Measurements from ENCODE around the gene ZBTB24.
A peak's percentile ranks its signal among the peaks of the same experiment; 100 is the strongest.

ZBTB24 gene

GRCh38 chr6:109498936-109499335 is 15.9 kb upstream of the ZBTB24 start:
- Histone ChIP-seq H3K36me3 (ENCODE audit: control insufficient read depth in 2 of 2, insufficient read depth in 2 of 2, low read length in 2 of 2) (no peaks in the 10 kb centered on the region), H3K27me3 (ENCODE audit: control insufficient read depth in 1 of 2, insufficient read depth in 2 of 2, low read length in 2 of 2) (peaks cover 0 to 2% of the 10 kb centered on the region in 2 donors), H3K4me1 (ENCODE audit: control insufficient read depth, insufficient read depth, low read length) (no peaks in the 10 kb centered on the region), H3K9ac (ENCODE audit: low read length in 2 of 2) (no peak overlapping the region), H3K27ac (ENCODE audit: low read length) (no peak overlapping the region), H3K9me3 (ENCODE audit: control insufficient read depth in 2 of 2, low read length in 2 of 2) (no peaks in the 10 kb centered on the region), H3K4me3 (ENCODE audit: low read length in 2 of 2) (no peak overlapping the region)

GRCh38 chr6:109498052-109498451 is 15.0 kb upstream of the ZBTB24 start:
- H3K4me3 ChIP-seq (ENCODE audit: low read length in 2 of 2): no peak overlapping the region
- H3K27ac ChIP-seq (ENCODE audit: low read length): no peak overlapping the region
- H3K9me3 ChIP-seq (ENCODE audit: control insufficient read depth in 2 of 2, low read length in 2 of 2): no peaks in the 10 kb centered on the region
- H3K27me3 ChIP-seq (ENCODE audit: control insufficient read depth in 1 of 2, insufficient read depth in 2 of 2, low read length in 2 of 2): no peaks in the 10 kb centered on the region
- no peaks in the 10 kb centered on the region for H3K4me1 ChIP-seq (ENCODE audit: control insufficient read depth, insufficient read depth, low read length)
- H3K9ac ChIP-seq (ENCODE audit: low read length in 2 of 2): no peak overlapping the region
- H3K36me3 ChIP-seq (ENCODE audit: control insufficient read depth in 2 of 2, insufficient read depth in 2 of 2, low read length in 2 of 2): no peaks in the 10 kb centered on the region

- Histone ChIP-seq H3K4me3 (ENCODE audit: low read length in 2 of 2) (no peak overlapping the region), H3K27me3 (ENCODE audit: control insufficient read depth in 1 of 2, insufficient read depth in 2 of 2, low read length in 2 of 2) (no peaks in the 10 kb centered on the region), H3K4me1 (ENCODE audit: control insufficient read depth, insufficient read depth, low read length) (no peaks in the 10 kb centered on the region), H3K36me3 (ENCODE audit: control insufficient read depth in 2 of 2, insufficient read depth in 2 of 2, low read length in 2 of 2) (no peaks in the 10 kb centered on the region), H3K9ac (ENCODE audit: low read length in 2 of 2) (no peak overlapping the region), H3K9me3 (ENCODE audit: control insufficient read depth in 2 of 2, low read length in 2 of 2) (no peaks in the 10 kb centered on the region), H3K27ac (ENCODE audit: low read length) (no peak overlapping the region)
These were observed 13.2 kb upstream of the ZBTB24 start for GRCh38 chr6:109496036-109496772.

GRCh38 chr6:109493865-109494264 is 10.8 kb upstream of the ZBTB24 start:
- Histone ChIP-seq H3K27ac (ENCODE audit: low read length) (no peak overlapping the region), H3K4me1 (ENCODE audit: control insufficient read depth, insufficient read depth, low read length) (no peaks in the 10 kb centered on the region), H3K4me3 (ENCODE audit: low read length in 2 of 2) (no peak overlapping the region), H3K36me3 (ENCODE audit: control insufficient read depth in 2 of 2, insufficient read depth in 2 of 2, low read length in 2 of 2) (no peaks in the 10 kb centered on the region), H3K27me3 (ENCODE audit: control insufficient read depth in 1 of 2, insufficient read depth in 2 of 2, low read length in 2 of 2) (no peaks in the 10 kb centered on the region), H3K9me3 (ENCODE audit: control insufficient read depth in 2 of 2, low read length in 2 of 2) (no peaks in the 10 kb centered on the region), H3K9ac (ENCODE audit: low read length in 2 of 2) (no peak overlapping the region)

GRCh38 chr6:109491207-109491938 is 8.4 kb upstream of the ZBTB24 start:
- Histone ChIP-seq H3K36me3 (ENCODE audit: control insufficient read depth in 2 of 2, insufficient read depth in 2 of 2, low read length in 2 of 2) (no peaks in the 10 kb centered on the region), H3K27ac (ENCODE audit: low read length) (no peak overlapping the region), H3K9me3 (ENCODE audit: control insufficient read depth in 2 of 2, low read length in 2 of 2) (no peaks in the 10 kb centered on the region), H3K27me3 (ENCODE audit: control insufficient read depth in 1 of 2, insufficient read depth in 2 of 2, low read length in 2 of 2) (no peaks in the 10 kb centered on the region), H3K4me1 (ENCODE audit: control insufficient read depth, insufficient read depth, low read length) (no peaks in the 10 kb centered on the region), H3K4me3 (ENCODE audit: low read length in 2 of 2) (no peak overlapping the region), H3K9ac (ENCODE audit: low read length in 2 of 2) (no peak overlapping the region)

GRCh38 chr6:109490713-109491112 is 7.7 kb upstream of the ZBTB24 start:
- Histone ChIP-seq H3K4me3 (ENCODE audit: low read length in 2 of 2) (no peak overlapping the region), H3K36me3 (ENCODE audit: control insufficient read depth in 2 of 2, insufficient read depth in 2 of 2, low read length in 2 of 2) (no peaks in the 10 kb centered on the region), H3K9ac (ENCODE audit: low read length in 2 of 2) (no peak overlapping the region), H3K4me1 (ENCODE audit: control insufficient read depth, insufficient read depth, low read length) (no peaks in the 10 kb centered on the region), H3K9me3 (ENCODE audit: control insufficient read depth in 2 of 2, low read length in 2 of 2) (no peaks in the 10 kb centered on the region), H3K27me3 (ENCODE audit: control insufficient read depth in 1 of 2, insufficient read depth in 2 of 2, low read length in 2 of 2) (no peaks in the 10 kb centered on the region), H3K27ac (ENCODE audit: low read length) (no peak overlapping the region)

GRCh38 chr6:109488001-109488400 is 5.0 kb upstream of the ZBTB24 start:
- H3K4me3 ChIP-seq (ENCODE audit: low read length in 2 of 2): no peak overlapping the region
- no peak overlapping the region for H3K9ac ChIP-seq (ENCODE audit: low read length in 2 of 2)
- no peaks in the 10 kb centered on the region for H3K9me3 ChIP-seq (ENCODE audit: control insufficient read depth in 2 of 2, low read length in 2 of 2)
- H3K27ac ChIP-seq (ENCODE audit: low read length): no peak overlapping the region
- H3K27me3 ChIP-seq (ENCODE audit: control insufficient read depth in 1 of 2, insufficient read depth in 2 of 2, low read length in 2 of 2): no peaks in the 10 kb centered on the region
- H3K4me1 ChIP-seq (ENCODE audit: control insufficient read depth, insufficient read depth, low read length): no peaks in the 10 kb centered on the region
- no peaks in the 10 kb centered on the region for H3K36me3 ChIP-seq (ENCODE audit: control insufficient read depth in 2 of 2, insufficient read depth in 2 of 2, low read length in 2 of 2)

- no peaks in the 10 kb centered on the region for H3K36me3 ChIP-seq (ENCODE audit: control insufficient read depth in 2 of 2, insufficient read depth in 2 of 2, low read length in 2 of 2)
- no peak overlapping the region for H3K9ac ChIP-seq (ENCODE audit: low read length in 2 of 2)
- H3K27ac ChIP-seq (ENCODE audit: low read length): no peak overlapping the region
- peaks cover 12% of the 10 kb centered on the region for H3K4me1 ChIP-seq (ENCODE audit: control insufficient read depth, insufficient read depth, low read length)
- H3K9me3 ChIP-seq (ENCODE audit: control insufficient read depth in 2 of 2, low read length in 2 of 2): no peaks in the 10 kb centered on the region
- no peak overlapping the region for H3K4me3 ChIP-seq (ENCODE audit: low read length in 2 of 2)
- no peaks in the 10 kb centered on the region for H3K27me3 ChIP-seq (ENCODE audit: control insufficient read depth in 1 of 2, insufficient read depth in 2 of 2, low read length in 2 of 2)
These were observed 3.0 kb upstream of the ZBTB24 start for GRCh38 chr6:109486068-109486467.

GRCh38 chr6:109485266-109485935 is 2.4 kb upstream of the ZBTB24 start:
- H3K4me1 ChIP-seq (ENCODE audit: control insufficient read depth, insufficient read depth, low read length): peaks cover 15% of the 10 kb centered on the region
- H3K27me3 ChIP-seq (ENCODE audit: control insufficient read depth in 1 of 2, insufficient read depth in 2 of 2, low read length in 2 of 2): no peaks in the 10 kb centered on the region
- no peaks in the 10 kb centered on the region for H3K9me3 ChIP-seq (ENCODE audit: control insufficient read depth in 2 of 2, low read length in 2 of 2)
- H3K36me3 ChIP-seq (ENCODE audit: control insufficient read depth in 2 of 2, insufficient read depth in 2 of 2, low read length in 2 of 2): peaks cover 0 to 6% of the 10 kb centered on the region in 2 donors
- H3K9ac ChIP-seq (ENCODE audit: low read length in 2 of 2): no peak overlapping the region
- H3K4me3 ChIP-seq (ENCODE audit: low read length in 2 of 2): no peak overlapping the region
- no peak overlapping the region for H3K27ac ChIP-seq (ENCODE audit: low read length)

- H3K36me3 ChIP-seq (ENCODE audit: control insufficient read depth in 2 of 2, insufficient read depth in 2 of 2, low read length in 2 of 2): peaks cover 0 to 9% of the 10 kb centered on the region in 2 donors
- no peak overlapping the region for H3K27ac ChIP-seq (ENCODE audit: low read length)
- H3K4me1 ChIP-seq (ENCODE audit: control insufficient read depth, insufficient read depth, low read length): peaks cover 18% of the 10 kb centered on the region
- no peaks in the 10 kb centered on the region for H3K27me3 ChIP-seq (ENCODE audit: control insufficient read depth in 1 of 2, insufficient read depth in 2 of 2, low read length in 2 of 2)
- H3K9ac ChIP-seq (ENCODE audit: low read length in 2 of 2): peak overlapping the region in 1 of 2 donors; percentile 55
- H3K9me3 ChIP-seq (ENCODE audit: control insufficient read depth in 2 of 2, low read length in 2 of 2): no peaks in the 10 kb centered on the region
- H3K4me3 ChIP-seq (ENCODE audit: low read length in 2 of 2): no peak overlapping the region
These were observed 1.1 kb upstream of the ZBTB24 start for GRCh38 chr6:109484122-109484521.

GRCh38 chr6:109483735-109484057 is 677 bp upstream of the ZBTB24 start:
- Histone ChIP-seq H3K36me3 (ENCODE audit: control insufficient read depth in 2 of 2, insufficient read depth in 2 of 2, low read length in 2 of 2) (peaks cover 0 to 9% of the 10 kb centered on the region in 2 donors), H3K27me3 (ENCODE audit: control insufficient read depth in 1 of 2, insufficient read depth in 2 of 2, low read length in 2 of 2) (no peaks in the 10 kb centered on the region), H3K4me3 (ENCODE audit: low read length in 2 of 2) (peak overlapping the region; percentile 76 to 80), H3K4me1 (ENCODE audit: control insufficient read depth, insufficient read depth, low read length) (peaks cover 18% of the 10 kb centered on the region), H3K9ac (ENCODE audit: low read length in 2 of 2) (peak overlapping the region; percentile 13 to 55), H3K27ac (ENCODE audit: low read length) (no peak overlapping the region), H3K9me3 (ENCODE audit: control insufficient read depth in 2 of 2, low read length in 2 of 2) (no peaks in the 10 kb centered on the region)
